K562 (cell line): ENCODE data around the gene TBXA2R. TPM values are rescaled to one million over a fixed set of nuclear protein-coding genes. Genes with fewer than 3 reads are reported as not detected.

ENCODE experiments used
- ARNT ChIP-seq, 2 experiments: fragments of 450-650 bp; IDR thresholded peaks; 2 replicates each; pipeline ENCODE4 v1.6.1; 2016; ENCODE audit warnings: mild to moderate bottlenecking in 1 of 2
- ATF6 ChIP-seq: sonication (generic); formaldehyde crosslinking; IDR thresholded peaks from 2 replicates; pipeline ENCODE4 v1.4.0; 2020; ENCODE audit warnings: mild to moderate bottlenecking, missing genetic modification reagents
- CEBPZ ChIP-seq: fragments of 150-350 bp; IDR thresholded peaks from 2 replicates; pipeline ENCODE4 v1.6.1; 2014; ENCODE audit warnings: low read depth, mild to moderate bottlenecking, low read length, borderline replicate concordance
- EP400 ChIP-seq: fragments of 450-650 bp; IDR thresholded peaks from 2 replicates; pipeline ENCODE4 v1.6.1; 2017; ENCODE audit warnings: antibody characterized with exemption, mild to moderate bottlenecking, moderate library complexity
- MCM7 ChIP-seq, 2 experiments: fragments of 450-650 bp; IDR thresholded peaks; 2 replicates each; pipeline ENCODE4 v1.6.1; 2016 to 2018
- OTX1 ChIP-seq: fragments of 450-650 bp; formaldehyde crosslinking; IDR thresholded peaks from 2 replicates; pipeline ENCODE4 v1.4.0; 2022; ENCODE audit warnings: mild to moderate bottlenecking
- XRCC5 ChIP-seq: fragments of 200-400 bp; formaldehyde crosslinking; IDR thresholded peaks from 2 replicates; pipeline ENCODE4 v1.6.1; 2017; ENCODE audit warnings: low read depth, mild to moderate bottlenecking, low read length
- ZKSCAN8 ChIP-seq: fragments of 200-800 bp; sonication (Bioruptor generic); IDR thresholded peaks from 2 replicates; pipeline ENCODE4 v1.6.1; 2016; ENCODE audit warnings: missing genetic modification characterization, missing compliant biosample characterization
- ZNF311 ChIP-seq: fragments of 250-450 bp; sonication (Bioruptor Pico); IDR thresholded peaks from 2 replicates; pipeline ENCODE4 v1.4.0; 2020; ENCODE audit warnings: mild to moderate bottlenecking, moderate library complexity
- ZNF583 ChIP-seq: fragments of 250-450 bp; sonication (Bioruptor Pico); IDR thresholded peaks from 2 replicates; pipeline ENCODE4 v1.4.0; 2020
- ZSCAN32 ChIP-seq: fragments of 450-650 bp; formaldehyde crosslinking; IDR thresholded peaks from 2 replicates; pipeline ENCODE4 v1.4.0; 2020; ENCODE audit warnings: mild to moderate bottlenecking, moderate library complexity
- polyA plus RNA-seq, 8 experiments: library from polyadenylated mRNA; depleted of rRNA in 4 of 8; stranded (reverse) in 5 of 8; unstranded in 3 of 8; fragments of >200 nt; fragmentation: Nextera tagmentation in 2 of 8; fragmentation: Illumina TruSeq in 1 of 8; extraction: Ambion mirVana in 2 of 8; extraction: Trizol in 1 of 8; gene quantifications; 2 replicates each; pipeline versions ENCODE4 v1.2.1 to v1.2.3, GENCODE V29; 2011 to 2014; ENCODE audit warnings: inconsistent platforms in 1 of 8, missing spikeins in 1 of 8
- total RNA-seq, 7 experiments: library from RNA; depleted of rRNA in 6 of 7; stranded (reverse); fragments of >200 nt in 6 of 7; fragmentation: Illumina TruSeq in 2 of 7; extraction: Trizol in 2 of 7; gene quantifications; 2 replicates each; pipeline versions ENCODE4 v1.2.1 to v1.2.3, GENCODE V29; 2011 to 2021; ENCODE audit warnings: low replicate concordance in 1 of 7
- TF ChIP-seq, protein P1 (sequence below): fragments of 450-650 bp; IDR thresholded peaks from 2 replicates; pipeline ENCODE4 v1.6.1; 2016; ENCODE audit warnings: mild to moderate bottlenecking, moderate library complexity

TBXA2R gene
- total and polyA plus RNA-seq, 9 of the 15 experiments (the other 6 are each of a cell fraction or from before 2014, with no cell fraction given), result 1.5 to 24.0 (median 2.8) TPM

- TF ChIP-seq ZNF583 (CRISPR knock-in tag) (peak; percentile 35; the same call in 1 of the 2 replicates), ATF6 (CRISPR knock-in tag) (no peak), XRCC5 (no peak), ARNT (IDR thresholded peaks at IDR 0.05) (peak; percentile 66 to 84; a peak in 2 of 4 replicates), MCM7 (IDR thresholded peaks at IDR 0.05) (no peak), EP400 (peak; percentile 60; the same call in 1 of the 2 replicates), ZKSCAN8 (CRISPR knock-in tag) (no peak), ZSCAN32 (CRISPR knock-in tag) (no peak), ZNF311 (CRISPR knock-in tag) (0 out of 2 replicates have a peak, but pooled peaks have one; percentile 19), OTX1 (CRISPR knock-in tag) (no peak), CEBPZ (no peak)
- TF ChIP-seq, protein P1, sequence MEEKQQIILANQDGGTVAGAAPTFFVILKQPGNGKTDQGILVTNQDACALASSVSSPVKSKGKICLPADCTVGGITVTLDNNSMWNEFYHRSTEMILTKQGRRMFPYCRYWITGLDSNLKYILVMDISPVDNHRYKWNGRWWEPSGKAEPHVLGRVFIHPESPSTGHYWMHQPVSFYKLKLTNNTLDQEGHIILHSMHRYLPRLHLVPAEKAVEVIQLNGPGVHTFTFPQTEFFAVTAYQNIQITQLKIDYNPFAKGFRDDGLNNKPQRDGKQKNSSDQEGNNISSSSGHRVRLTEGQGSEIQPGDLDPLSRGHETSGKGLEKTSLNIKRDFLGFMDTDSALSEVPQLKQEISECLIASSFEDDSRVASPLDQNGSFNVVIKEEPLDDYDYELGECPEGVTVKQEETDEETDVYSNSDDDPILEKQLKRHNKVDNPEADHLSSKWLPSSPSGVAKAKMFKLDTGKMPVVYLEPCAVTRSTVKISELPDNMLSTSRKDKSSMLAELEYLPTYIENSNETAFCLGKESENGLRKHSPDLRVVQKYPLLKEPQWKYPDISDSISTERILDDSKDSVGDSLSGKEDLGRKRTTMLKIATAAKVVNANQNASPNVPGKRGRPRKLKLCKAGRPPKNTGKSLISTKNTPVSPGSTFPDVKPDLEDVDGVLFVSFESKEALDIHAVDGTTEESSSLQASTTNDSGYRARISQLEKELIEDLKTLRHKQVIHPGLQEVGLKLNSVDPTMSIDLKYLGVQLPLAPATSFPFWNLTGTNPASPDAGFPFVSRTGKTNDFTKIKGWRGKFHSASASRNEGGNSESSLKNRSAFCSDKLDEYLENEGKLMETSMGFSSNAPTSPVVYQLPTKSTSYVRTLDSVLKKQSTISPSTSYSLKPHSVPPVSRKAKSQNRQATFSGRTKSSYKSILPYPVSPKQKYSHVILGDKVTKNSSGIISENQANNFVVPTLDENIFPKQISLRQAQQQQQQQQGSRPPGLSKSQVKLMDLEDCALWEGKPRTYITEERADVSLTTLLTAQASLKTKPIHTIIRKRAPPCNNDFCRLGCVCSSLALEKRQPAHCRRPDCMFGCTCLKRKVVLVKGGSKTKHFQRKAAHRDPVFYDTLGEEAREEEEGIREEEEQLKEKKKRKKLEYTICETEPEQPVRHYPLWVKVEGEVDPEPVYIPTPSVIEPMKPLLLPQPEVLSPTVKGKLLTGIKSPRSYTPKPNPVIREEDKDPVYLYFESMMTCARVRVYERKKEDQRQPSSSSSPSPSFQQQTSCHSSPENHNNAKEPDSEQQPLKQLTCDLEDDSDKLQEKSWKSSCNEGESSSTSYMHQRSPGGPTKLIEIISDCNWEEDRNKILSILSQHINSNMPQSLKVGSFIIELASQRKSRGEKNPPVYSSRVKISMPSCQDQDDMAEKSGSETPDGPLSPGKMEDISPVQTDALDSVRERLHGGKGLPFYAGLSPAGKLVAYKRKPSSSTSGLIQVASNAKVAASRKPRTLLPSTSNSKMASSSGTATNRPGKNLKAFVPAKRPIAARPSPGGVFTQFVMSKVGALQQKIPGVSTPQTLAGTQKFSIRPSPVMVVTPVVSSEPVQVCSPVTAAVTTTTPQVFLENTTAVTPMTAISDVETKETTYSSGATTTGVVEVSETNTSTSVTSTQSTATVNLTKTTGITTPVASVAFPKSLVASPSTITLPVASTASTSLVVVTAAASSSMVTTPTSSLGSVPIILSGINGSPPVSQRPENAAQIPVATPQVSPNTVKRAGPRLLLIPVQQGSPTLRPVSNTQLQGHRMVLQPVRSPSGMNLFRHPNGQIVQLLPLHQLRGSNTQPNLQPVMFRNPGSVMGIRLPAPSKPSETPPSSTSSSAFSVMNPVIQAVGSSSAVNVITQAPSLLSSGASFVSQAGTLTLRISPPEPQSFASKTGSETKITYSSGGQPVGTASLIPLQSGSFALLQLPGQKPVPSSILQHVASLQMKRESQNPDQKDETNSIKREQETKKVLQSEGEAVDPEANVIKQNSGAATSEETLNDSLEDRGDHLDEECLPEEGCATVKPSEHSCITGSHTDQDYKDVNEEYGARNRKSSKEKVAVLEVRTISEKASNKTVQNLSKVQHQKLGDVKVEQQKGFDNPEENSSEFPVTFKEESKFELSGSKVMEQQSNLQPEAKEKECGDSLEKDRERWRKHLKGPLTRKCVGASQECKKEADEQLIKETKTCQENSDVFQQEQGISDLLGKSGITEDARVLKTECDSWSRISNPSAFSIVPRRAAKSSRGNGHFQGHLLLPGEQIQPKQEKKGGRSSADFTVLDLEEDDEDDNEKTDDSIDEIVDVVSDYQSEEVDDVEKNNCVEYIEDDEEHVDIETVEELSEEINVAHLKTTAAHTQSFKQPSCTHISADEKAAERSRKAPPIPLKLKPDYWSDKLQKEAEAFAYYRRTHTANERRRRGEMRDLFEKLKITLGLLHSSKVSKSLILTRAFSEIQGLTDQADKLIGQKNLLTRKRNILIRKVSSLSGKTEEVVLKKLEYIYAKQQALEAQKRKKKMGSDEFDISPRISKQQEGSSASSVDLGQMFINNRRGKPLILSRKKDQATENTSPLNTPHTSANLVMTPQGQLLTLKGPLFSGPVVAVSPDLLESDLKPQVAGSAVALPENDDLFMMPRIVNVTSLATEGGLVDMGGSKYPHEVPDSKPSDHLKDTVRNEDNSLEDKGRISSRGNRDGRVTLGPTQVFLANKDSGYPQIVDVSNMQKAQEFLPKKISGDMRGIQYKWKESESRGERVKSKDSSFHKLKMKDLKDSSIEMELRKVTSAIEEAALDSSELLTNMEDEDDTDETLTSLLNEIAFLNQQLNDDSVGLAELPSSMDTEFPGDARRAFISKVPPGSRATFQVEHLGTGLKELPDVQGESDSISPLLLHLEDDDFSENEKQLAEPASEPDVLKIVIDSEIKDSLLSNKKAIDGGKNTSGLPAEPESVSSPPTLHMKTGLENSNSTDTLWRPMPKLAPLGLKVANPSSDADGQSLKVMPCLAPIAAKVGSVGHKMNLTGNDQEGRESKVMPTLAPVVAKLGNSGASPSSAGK, result no peak
Measured at GRCh38 chr19:3608079-3608641, 1.5 kb upstream of the TBXA2R start (continued).
